CD4-positive, CD25-positive, alpha-beta regulatory T cell (primary cell): Measurements from ENCODE around the gene TBC1D22A. TPM values are rescaled to one million over a fixed set of nuclear protein-coding genes. Genes with fewer than 3 reads are reported as not detected.

Experiments used
- ATAC-seq, 2 donors: fragments of 150-1000 bp; cut with Tn5 transposase; one replicate each; pipeline ENCODE4 v1.10.0; 2021; ENCODE audit warnings: low read depth in 2 of 2, moderate number of reproducible peaks in 2 of 2, moderate library complexity in 1 of 2
- DNase-seq, 3 donors: peaks; one replicate each; pipeline versions ENCODE4 v3.0.0 to v3.0.0-alpha.2; 2012 to 2022; ENCODE audit warnings: mixed read lengths in 1 of 3
- H3K27ac ChIP-seq: one replicate; pipeline ENCODE4 v1.7.0; 2013; ENCODE audit warnings: mild to moderate bottlenecking, low read length; ENCODE audit not compliant: insufficient read depth, poor library complexity, severe bottlenecking
- H3K27me3 ChIP-seq: one replicate; pipeline ENCODE4 v1.7.0; 2013; ENCODE audit warnings: low read length; ENCODE audit not compliant: control insufficient read depth, insufficient read depth
- H3K36me3 ChIP-seq: one replicate; pipeline ENCODE4 v1.7.0; 2013; ENCODE audit warnings: mild to moderate bottlenecking, low read length, moderate library complexity; ENCODE audit not compliant: control insufficient read depth, insufficient read depth
- H3K4me1 ChIP-seq: 2 replicates; pipeline ENCODE4 v1.7.0; 2013; ENCODE audit warnings: mild to moderate bottlenecking, low read length; ENCODE audit not compliant: insufficient read depth, control insufficient read depth, poor library complexity, severe bottlenecking
- H3K4me3 ChIP-seq: one replicate; pipeline ENCODE4 v1.7.0; 2013; ENCODE audit warnings: low read depth, mild to moderate bottlenecking, low read length, moderate library complexity
- H3K9me3 ChIP-seq, 2 experiments: 1 replicate in 1 of 2; 2 replicates in 1 of 2; pipeline ENCODE4 v1.7.0; 2013; ENCODE audit warnings: low read length in 2 of 2, mild to moderate bottlenecking in 1 of 2, moderate library complexity in 1 of 2; ENCODE audit not compliant: control insufficient read depth in 2 of 2
- H3K27ac Mint-ChIP-seq, 3 donors: one replicate each; pipeline ENCODE4 v1.8.0; 2020 to 2022; ENCODE audit warnings: mild to moderate bottlenecking in 3 of 3, mixed read lengths in 3 of 3, moderate library complexity in 2 of 3
- H3K27me3 Mint-ChIP-seq: one replicate; pipeline ENCODE4 v1.8.0; 2022; ENCODE audit warnings: mild to moderate bottlenecking, mixed read lengths
- H3K36me3 Mint-ChIP-seq: one replicate; pipeline ENCODE4 v1.8.0; 2020; ENCODE audit warnings: mixed read lengths
- H3K4me1 Mint-ChIP-seq, 4 donors: one replicate each; pipeline ENCODE4 v1.8.0; 2020 to 2022; ENCODE audit warnings: mixed read lengths in 4 of 4, mild to moderate bottlenecking in 1 of 4
- H3K4me3 Mint-ChIP-seq, 4 donors: one replicate each; pipeline ENCODE4 v1.8.0; 2020 to 2022; ENCODE audit warnings: mild to moderate bottlenecking in 4 of 4, mixed read lengths in 4 of 4, moderate library complexity in 3 of 4
- H3K9me3 Mint-ChIP-seq, 7 donors: one replicate each; pipeline ENCODE4 v1.8.0; 2020 to 2022; ENCODE audit warnings: mixed read lengths in 7 of 7, mild to moderate bottlenecking in 3 of 7, moderate library complexity in 2 of 7
- polyA plus RNA-seq, 4 donors: library from polyadenylated mRNA; unstranded; fragments of 300-500 nt; fragmentation: Illumina TruSeq; gene quantifications; one replicate each; pipeline ENCODE4 v1.2.3, GENCODE V29; 2021
- total RNA-seq: library from RNA; stranded (reverse); gene quantifications from one replicate; pipeline ENCODE4 v1.2.3, GENCODE V29; 2022

The TBC1D22A gene
- total and polyA plus RNA-seq, 5 donors from 2014 or later = 19.8 to 42.5 (median 24.3) TPM

DNA sequence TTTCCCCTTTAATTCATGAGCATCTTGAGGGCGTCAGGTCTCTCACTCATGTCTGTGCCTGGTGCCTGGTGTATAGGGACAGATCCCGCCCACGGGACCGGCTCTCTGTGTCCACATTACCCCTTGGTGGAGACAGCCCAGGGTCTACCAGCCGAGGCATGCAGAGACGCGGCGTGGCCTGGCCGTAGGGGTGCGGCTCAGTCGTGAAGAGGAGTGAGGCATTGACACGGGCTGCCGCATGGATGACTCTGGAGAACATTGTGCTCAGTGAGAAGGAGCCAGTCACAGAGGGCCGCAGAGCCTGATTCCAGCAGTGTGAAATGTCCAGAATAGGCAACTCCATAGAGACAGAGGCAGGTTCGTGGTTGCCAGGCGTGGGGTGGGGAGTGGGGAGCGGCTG is 209.8 kb downstream of the TBC1D22A start:
- H3K4me1 ChIP-seq = peaks cover 13% of the 10 kb centered on the region
- peaks cover 29% of the 10 kb centered on the region for H3K36me3 ChIP-seq
- H3K4me1 Mint-ChIP-seq = peaks cover 8 to 32% (median 21%) of the 10 kb centered on the region in 4 donors
- no peaks in the 10 kb centered on the region for H3K9me3 ChIP-seq
- H3K4me3 Mint-ChIP-seq = no peak overlapping the region
- peaks cover 21% of the 10 kb centered on the region for H3K36me3 Mint-ChIP-seq
- DNase-seq (no peak), ATAC-seq (no peak)
- H3K27ac ChIP-seq = no peak overlapping the region
- H3K4me3 ChIP-seq = no peak overlapping the region
- no peaks in the 10 kb centered on the region for H3K9me3 Mint-ChIP-seq
- no peaks in the 10 kb centered on the region for H3K27me3 ChIP-seq
- no peaks in the 10 kb centered on the region for H3K27me3 Mint-ChIP-seq
- no peak overlapping the region for H3K27ac Mint-ChIP-seq

DNA sequence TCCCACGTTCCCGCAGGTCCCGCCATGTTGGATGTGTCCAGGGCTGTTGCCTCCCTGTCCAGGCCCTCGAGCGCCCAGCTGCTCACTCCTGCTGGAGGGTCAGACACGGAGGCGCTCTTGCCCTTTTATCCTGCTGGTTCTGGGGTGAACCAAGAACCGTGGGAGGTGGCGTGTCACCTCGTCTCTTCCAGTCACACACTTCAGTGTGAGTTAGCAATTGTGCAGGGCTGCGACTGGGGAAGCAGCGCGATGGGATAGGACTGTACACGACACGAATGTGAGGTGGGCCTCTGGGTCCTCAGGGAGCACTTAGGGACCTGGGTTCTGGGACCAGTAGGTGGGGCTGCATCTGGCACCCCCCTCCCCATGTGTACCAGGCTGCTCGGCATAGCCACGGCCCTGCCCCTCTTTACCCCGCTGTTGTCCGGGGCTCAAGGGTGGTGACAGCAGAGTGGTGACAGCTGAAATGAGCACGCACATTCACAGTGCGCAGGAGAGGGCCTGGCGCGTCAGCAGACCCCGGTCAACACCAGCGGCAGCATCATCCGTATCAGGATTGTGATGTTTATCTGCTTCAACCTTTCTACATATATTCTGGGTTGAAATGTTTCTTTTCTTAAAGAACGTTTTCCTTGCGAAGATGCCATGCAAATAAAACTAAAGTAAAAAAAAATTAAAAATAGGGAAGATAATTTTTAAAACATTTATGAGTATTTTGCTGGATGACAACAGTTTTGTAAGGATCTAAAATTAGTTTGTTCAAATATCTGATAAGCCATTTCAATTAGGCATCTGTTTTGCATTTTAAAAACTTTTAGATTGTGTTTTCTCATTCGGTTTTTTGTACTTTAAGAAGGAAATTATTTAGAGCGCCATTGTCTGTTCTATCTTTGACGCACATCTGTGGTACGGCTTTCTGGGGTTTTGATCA is 210.7 kb downstream of the TBC1D22A start:
- no peak overlapping the region for H3K4me3 Mint-ChIP-seq
- no peak overlapping the region for H3K27ac ChIP-seq
- H3K4me3 ChIP-seq = no peak overlapping the region
- H3K27ac Mint-ChIP-seq = no peak overlapping the region
- no peak for DNase-seq
- no peaks in the 10 kb centered on the region for H3K9me3 ChIP-seq
- H3K27me3 Mint-ChIP-seq = no peaks in the 10 kb centered on the region
- no peaks in the 10 kb centered on the region for H3K27me3 ChIP-seq
- peaks cover 8 to 24% (median 18%) of the 10 kb centered on the region in 4 donors for H3K4me1 Mint-ChIP-seq
- H3K36me3 Mint-ChIP-seq = peaks cover 25% of the 10 kb centered on the region
- H3K36me3 ChIP-seq = peaks cover 36% of the 10 kb centered on the region
- no peak for ATAC-seq
- H3K4me1 ChIP-seq = peaks cover 13% of the 10 kb centered on the region
- no peaks in the 10 kb centered on the region for H3K9me3 Mint-ChIP-seq

DNA sequence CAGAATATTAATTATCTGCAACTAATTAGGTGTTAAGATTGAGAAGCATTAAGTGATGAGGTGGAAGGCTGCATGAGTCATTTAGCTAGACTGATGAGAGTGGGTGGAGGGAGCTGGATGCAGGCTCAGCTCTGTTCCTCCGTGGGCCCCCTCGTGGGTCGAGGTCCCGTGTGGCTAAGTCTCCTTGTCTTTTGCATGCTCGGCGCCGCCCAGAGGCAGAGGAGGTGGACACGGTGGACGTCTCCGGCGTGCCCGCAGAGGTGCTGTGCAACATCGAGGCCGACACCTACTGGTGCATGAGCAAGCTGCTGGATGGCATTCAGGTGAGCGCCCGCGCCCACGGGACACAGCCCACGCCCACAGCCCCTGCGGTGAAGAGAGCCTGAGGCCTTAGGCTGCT is 211.6 kb downstream of the TBC1D22A start:
- H3K27me3 Mint-ChIP-seq = no peaks in the 10 kb centered on the region
- Histone ChIP-seq H3K4me1 (peaks cover 10% of the 10 kb centered on the region), H3K9me3 (no peaks in the 10 kb centered on the region), H3K4me3 (no peak overlapping the region), H3K27me3 (no peaks in the 10 kb centered on the region), H3K36me3 (peaks cover 36% of the 10 kb centered on the region), H3K27ac (no peak overlapping the region)
- H3K4me3 Mint-ChIP-seq = no peak overlapping the region
- H3K36me3 Mint-ChIP-seq = peaks cover 34% of the 10 kb centered on the region
- no peak overlapping the region for H3K27ac Mint-ChIP-seq
- peaks cover 8 to 18% (median 16%) of the 10 kb centered on the region in 4 donors for H3K4me1 Mint-ChIP-seq
- ATAC-seq (no peak), DNase-seq (no peak)
- H3K9me3 Mint-ChIP-seq = no peaks in the 10 kb centered on the region

DNA sequence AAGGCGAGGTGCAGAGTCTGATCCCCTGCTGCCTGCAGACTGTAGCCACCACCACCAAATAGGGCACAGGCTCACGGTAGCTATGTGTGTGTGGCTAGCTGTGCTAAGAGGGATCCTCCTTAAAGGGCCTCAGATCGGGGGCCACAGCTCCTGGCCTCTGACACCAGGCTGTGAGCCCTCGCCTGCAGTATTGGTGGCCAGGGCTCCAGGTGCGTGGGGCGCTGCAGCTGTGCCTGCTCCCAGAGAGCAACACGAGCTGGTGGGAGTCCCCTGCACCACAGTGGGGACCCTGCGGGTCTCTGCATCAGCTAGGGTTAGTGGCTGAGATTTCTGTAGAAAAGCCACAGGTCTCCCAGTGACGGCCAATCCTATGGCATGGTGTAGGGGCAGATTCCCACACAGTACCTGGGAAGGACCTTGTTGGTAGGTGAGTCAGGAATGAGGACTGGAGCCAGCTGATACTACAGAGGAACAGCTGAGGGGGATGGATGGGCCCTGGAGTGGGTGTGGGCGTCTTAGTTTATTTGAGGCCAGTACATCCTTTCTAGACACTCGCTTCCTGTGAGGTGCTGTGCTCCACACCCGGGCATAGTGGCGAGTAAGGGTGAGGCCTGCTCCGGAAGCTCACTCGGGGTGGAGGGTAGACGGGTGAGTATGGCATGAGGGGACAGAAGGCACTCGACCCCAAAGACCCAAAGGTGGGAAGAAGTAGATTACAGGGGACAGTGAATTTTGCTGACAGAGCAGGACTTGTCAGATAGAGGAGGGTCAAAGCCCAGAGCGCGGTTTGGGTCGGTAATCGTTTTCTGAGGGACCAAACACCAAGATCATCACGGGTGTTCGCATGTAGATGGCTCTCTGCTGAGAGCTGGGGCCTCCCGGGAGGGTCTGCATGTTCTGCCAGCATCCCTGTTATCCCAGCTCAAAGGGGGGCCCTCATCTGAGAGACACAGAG is 212.5 kb downstream of the TBC1D22A start:
- Mint-ChIP-seq H3K27me3 (no peaks in the 10 kb centered on the region), H3K27ac (peak overlapping the region in 1 of 3 donors; percentile 87), H3K4me3 (no peak overlapping the region), H3K4me1 (peaks cover 6 to 12% (median 9%) of the 10 kb centered on the region in 4 donors), H3K36me3 (peaks cover 42% of the 10 kb centered on the region), H3K9me3 (no peaks in the 10 kb centered on the region)
- Histone ChIP-seq H3K4me3 (no peak overlapping the region), H3K27me3 (no peaks in the 10 kb centered on the region), H3K36me3 (peaks cover 44% of the 10 kb centered on the region), H3K27ac (no peak overlapping the region), H3K4me1 (peaks cover 2% of the 10 kb centered on the region), H3K9me3 (no peaks in the 10 kb centered on the region)
- ATAC-seq (no peak), DNase-seq (no peak)

DNA sequence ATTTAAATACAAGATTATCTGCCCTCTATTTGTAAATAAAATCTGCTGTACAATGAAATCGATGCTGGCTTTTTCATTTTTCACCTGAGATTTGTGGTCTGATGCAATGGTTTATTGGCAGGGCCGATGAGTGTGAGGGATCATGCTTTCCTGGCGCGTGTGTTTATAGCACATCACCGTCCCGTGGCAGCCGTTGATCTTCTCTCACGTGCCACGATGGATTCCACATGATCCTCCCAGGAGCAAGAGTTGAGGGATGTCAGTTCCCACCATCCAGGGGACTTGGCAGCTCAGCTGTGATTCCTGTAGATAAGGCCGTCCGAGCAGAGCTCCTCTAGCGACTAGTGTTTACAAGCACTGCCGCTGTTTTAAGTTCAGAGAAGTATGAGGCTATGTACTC is 213.7 kb downstream of the TBC1D22A start:
- ATAC-seq = no peak
- no peaks in the 10 kb centered on the region for H3K9me3 Mint-ChIP-seq
- peaks cover 0 to 9% (median 6%) of the 10 kb centered on the region in 4 donors for H3K4me1 Mint-ChIP-seq
- no peak for DNase-seq
- Histone ChIP-seq H3K27me3 (no peaks in the 10 kb centered on the region), H3K9me3 (no peaks in the 10 kb centered on the region), H3K36me3 (peaks cover 48% of the 10 kb centered on the region), H3K27ac (no peak overlapping the region), H3K4me3 (no peak overlapping the region), H3K4me1 (no peaks in the 10 kb centered on the region)
- peaks cover 48% of the 10 kb centered on the region for H3K36me3 Mint-ChIP-seq
- H3K4me3 Mint-ChIP-seq = no peak overlapping the region
- no peaks in the 10 kb centered on the region for H3K27me3 Mint-ChIP-seq
- H3K27ac Mint-ChIP-seq = no peak overlapping the region

DNA sequence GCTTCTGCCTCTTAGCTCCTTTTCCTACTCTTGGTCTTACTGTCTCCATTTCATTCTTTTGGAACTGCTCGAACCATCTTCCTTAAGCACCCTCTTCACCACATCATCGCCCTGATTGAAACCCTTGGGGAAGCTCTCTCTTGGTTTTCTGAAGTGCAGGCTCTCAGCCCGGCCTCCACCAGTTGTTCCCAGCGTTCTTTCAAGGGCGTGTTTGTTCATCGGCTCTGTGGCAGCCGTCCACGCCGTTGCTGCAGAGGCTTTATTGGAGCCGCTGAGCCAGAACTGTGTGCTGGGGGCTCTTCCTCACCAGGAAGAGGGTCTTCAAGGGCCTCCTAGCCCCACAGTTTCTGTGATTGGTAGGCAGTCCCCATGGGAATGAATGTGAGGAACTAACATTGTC is 214.1 kb downstream of the TBC1D22A start:
- ATAC-seq (no peak), DNase-seq (no peak)
- H3K4me3 Mint-ChIP-seq = no peak overlapping the region
- peaks cover 50% of the 10 kb centered on the region for H3K36me3 Mint-ChIP-seq
- Histone ChIP-seq H3K36me3 (peaks cover 50% of the 10 kb centered on the region), H3K27me3 (no peaks in the 10 kb centered on the region), H3K4me3 (no peak overlapping the region), H3K9me3 (no peaks in the 10 kb centered on the region), H3K4me1 (no peaks in the 10 kb centered on the region), H3K27ac (no peak overlapping the region)
- H3K27ac Mint-ChIP-seq = no peak overlapping the region
- H3K9me3 Mint-ChIP-seq = no peaks in the 10 kb centered on the region
- peaks cover 0 to 9% (median 6%) of the 10 kb centered on the region in 4 donors for H3K4me1 Mint-ChIP-seq
- H3K27me3 Mint-ChIP-seq = no peaks in the 10 kb centered on the region

DNA sequence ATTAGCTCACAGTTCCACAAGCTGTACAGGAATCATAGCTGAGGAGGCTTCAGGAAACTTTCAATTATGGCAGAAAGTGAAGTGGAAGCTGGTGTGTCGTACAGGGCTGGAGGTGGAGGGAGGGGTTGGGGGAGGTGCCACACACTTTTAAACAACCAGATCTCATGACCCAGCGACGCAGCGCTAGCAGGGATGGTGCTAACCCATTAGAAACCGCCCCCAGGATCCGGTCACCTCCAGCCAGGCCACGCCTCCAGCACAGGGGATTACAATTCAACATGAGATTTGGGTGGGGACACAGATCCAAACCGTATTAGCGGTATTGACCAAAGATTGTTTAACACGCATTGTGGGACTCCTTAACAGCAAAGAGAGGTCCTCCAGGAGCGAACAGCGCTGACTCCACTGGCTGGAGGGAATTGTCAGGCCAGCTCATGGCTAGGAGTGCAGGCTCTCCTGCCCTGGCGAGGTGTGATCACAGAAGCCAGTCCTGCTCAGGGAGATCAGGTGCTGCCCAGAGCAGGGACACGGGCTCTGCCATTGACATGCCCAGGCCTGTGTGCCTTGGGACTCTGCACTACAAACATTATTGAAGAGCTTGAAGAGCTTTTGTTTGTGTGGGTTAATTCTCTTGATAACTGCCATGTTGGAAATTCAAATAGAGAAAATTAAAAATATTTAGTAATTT is 215.3 kb downstream of the TBC1D22A start:
- no peak overlapping the region for H3K27ac Mint-ChIP-seq
- Histone ChIP-seq H3K9me3 (no peaks in the 10 kb centered on the region), H3K27me3 (no peaks in the 10 kb centered on the region), H3K4me1 (no peaks in the 10 kb centered on the region), H3K4me3 (no peak overlapping the region), H3K27ac (no peak overlapping the region), H3K36me3 (peaks cover 50% of the 10 kb centered on the region)
- H3K4me1 Mint-ChIP-seq = peaks cover 0 to 10% (median 6%) of the 10 kb centered on the region in 4 donors
- no peaks in the 10 kb centered on the region for H3K27me3 Mint-ChIP-seq
- no peak overlapping the region for H3K4me3 Mint-ChIP-seq
- H3K9me3 Mint-ChIP-seq = no peaks in the 10 kb centered on the region
- no peak for ATAC-seq
- H3K36me3 Mint-ChIP-seq = peaks cover 58% of the 10 kb centered on the region
- DNase-seq = no peak
